ENCODE results near the gene TNFSF12. TPM values are rescaled to one million over a fixed set of nuclear protein-coding genes. Genes with fewer than 3 reads are reported as not detected.
A peak's percentile ranks its signal among the peaks of the same experiment; 100 is the strongest.

Gene TNFSF12
- total RNA-seq, 1 experiment from 2014 or later, result 7.1 TPM

DNA sequence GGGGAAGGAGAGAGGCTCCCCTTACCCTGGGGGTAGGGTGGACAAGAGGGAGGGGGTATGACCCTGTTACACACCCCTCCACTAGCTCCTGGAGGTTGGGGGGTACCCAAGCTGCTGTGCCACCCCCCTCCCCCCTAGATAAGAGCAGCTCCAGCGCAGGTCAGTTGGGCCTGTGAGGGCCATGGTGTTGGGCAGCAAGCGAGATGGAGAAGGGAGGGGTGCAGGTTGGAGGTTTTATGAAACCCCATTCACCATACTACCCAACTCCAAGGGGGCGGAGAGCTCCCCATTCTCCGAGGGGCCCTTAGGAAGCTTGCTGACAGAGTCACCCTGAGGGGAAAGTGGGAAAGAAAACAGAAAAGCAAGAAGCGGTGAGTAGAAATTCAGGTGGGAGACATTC lies 42.7 kb downstream of the TNFSF12 start:
- Histone ChIP-seq H2BK5ac (ENCODE audit: insufficient read length, low read length) (no peak overlapping the region), H2AK5ac (ENCODE audit: insufficient read length, low read length) (no peak overlapping the region), H3T11ph (ENCODE audit: low read length) (no peak overlapping the region), H3K4me1 (ENCODE audit: insufficient read depth, low read length) (no peaks in the 10 kb centered on the region; the same call in 1 of the 2 replicates), H3K27me3 (ENCODE audit: insufficient read depth, low read length) (no peaks in the 10 kb centered on the region), H4K8ac (replicated peaks; ENCODE audit: insufficient read length, low read depth, low read length) (no peak overlapping the region), H3K18ac (ENCODE audit: insufficient read length, low read depth, low read length) (no peak overlapping the region), H3K14ac (ENCODE audit: insufficient read depth, low read length) (no peak overlapping the region), H3K23me2 (ENCODE audit: insufficient read length, low read depth, low read length, poor library complexity, severe bottlenecking) (peaks cover 10% of the 10 kb centered on the region), H2BK120ac (ENCODE audit: low read depth, low read length, poor library complexity, severe bottlenecking) (no peak overlapping the region), H4K20me1 (ENCODE audit: control insufficient read depth, insufficient read depth, insufficient read length) (no peaks in the 10 kb centered on the region), H2BK12ac (ENCODE audit: insufficient read length, low read depth, low read length) (no peak overlapping the region), H3K79me2 (ENCODE audit: insufficient read depth, low read length) (no peaks in the 10 kb centered on the region), H3K4me2 (ENCODE audit: insufficient read depth, insufficient read length, low read length) (no peak overlapping the region), H4K5ac (ENCODE audit: insufficient read length, low read depth, low read length) (no peak overlapping the region), H3K4ac (ENCODE audit: low read depth, low read length) (no peak overlapping the region), H3K9ac (ENCODE audit: extremely low read depth, insufficient read length, low read length) (no peak overlapping the region), H3K56ac (ENCODE audit: insufficient read length, low read depth, low read length) (no peak overlapping the region), H2AFZ (ENCODE audit: low read length) (no peak overlapping the region), H3K79me1 (ENCODE audit: insufficient read depth, low read depth, low read length, poor library complexity, severe bottlenecking) (no peaks in the 10 kb centered on the region), H2BK20ac (ENCODE audit: low read depth, low read length, poor library complexity, severe bottlenecking) (no peak overlapping the region), H3K23ac (ENCODE audit: insufficient read length, low read depth, low read length) (no peak overlapping the region), H3K9me3 (ENCODE audit: control insufficient read depth, low read depth, low read length) (no peaks in the 10 kb centered on the region), H4K91ac (ENCODE audit: insufficient read length, low read depth, low read length) (no peak overlapping the region), H3K27ac (ENCODE audit: insufficient read length, low read depth, low read length) (no peak overlapping the region), H2BK15ac (ENCODE audit: low read depth, low read length) (no peak overlapping the region)
- H3K4me3 Mint-ChIP-seq, result no peak overlapping the region
- peaks cover 36 to 72% (median 66%) of the 10 kb centered on the region in 3 experiments for H3K36me3 Mint-ChIP-seq (ENCODE audit: insufficient read depth in 1 of 3, low read depth in 3 of 3)
- no peak for DNase-seq
- no peaks in the 10 kb centered on the region for H3K9me3 Mint-ChIP-seq
- WGBS (ENCODE audit: extremely low coverage, insufficient read length, low lambda C conversion rate), result no CpG with 5 or more reads among the region's 5 CpGs
- H3K27ac Mint-ChIP-seq, result peak overlapping the region; percentile 79 to 98 (median 85); a peak in 5 of 7 replicates
- H3K27me3 Mint-ChIP-seq (ENCODE audit: low read depth), result no peaks in the 10 kb centered on the region
- TF ChIP-seq, protein P1, sequence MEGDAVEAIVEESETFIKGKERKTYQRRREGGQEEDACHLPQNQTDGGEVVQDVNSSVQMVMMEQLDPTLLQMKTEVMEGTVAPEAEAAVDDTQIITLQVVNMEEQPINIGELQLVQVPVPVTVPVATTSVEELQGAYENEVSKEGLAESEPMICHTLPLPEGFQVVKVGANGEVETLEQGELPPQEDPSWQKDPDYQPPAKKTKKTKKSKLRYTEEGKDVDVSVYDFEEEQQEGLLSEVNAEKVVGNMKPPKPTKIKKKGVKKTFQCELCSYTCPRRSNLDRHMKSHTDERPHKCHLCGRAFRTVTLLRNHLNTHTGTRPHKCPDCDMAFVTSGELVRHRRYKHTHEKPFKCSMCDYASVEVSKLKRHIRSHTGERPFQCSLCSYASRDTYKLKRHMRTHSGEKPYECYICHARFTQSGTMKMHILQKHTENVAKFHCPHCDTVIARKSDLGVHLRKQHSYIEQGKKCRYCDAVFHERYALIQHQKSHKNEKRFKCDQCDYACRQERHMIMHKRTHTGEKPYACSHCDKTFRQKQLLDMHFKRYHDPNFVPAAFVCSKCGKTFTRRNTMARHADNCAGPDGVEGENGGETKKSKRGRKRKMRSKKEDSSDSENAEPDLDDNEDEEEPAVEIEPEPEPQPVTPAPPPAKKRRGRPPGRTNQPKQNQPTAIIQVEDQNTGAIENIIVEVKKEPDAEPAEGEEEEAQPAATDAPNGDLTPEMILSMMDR (conservative IDR thresholded peaks at IDR 0.05), result no peak
- H3K4me1 Mint-ChIP-seq, result peaks cover 21 to 45% of the 10 kb centered on the region in 2 experiments

Measured in H9 (cell line).